Measurements from ENCODE around the gene GJD4.

The GJD4 gene

DNA sequence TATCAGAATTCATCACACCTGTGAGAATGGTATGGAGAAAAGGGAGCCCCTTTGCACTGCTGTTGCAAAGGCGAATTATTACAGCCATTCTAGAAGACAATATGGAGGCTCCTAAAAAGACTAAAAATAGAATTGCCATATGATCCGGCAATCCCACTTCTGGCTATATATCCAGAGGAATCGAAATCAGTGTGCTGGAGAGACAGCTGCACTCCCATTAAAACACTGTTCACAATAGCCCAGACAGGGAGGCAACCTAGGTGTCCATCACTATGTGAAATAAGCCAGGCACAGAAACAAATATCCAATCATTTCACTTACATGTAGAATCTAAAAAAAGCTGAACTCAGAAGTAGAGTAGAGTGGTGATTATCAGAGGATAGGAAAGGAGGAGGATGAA lies 26.0 kb upstream of the GJD4 start:
- TF ChIP-seq, protein P1, sequence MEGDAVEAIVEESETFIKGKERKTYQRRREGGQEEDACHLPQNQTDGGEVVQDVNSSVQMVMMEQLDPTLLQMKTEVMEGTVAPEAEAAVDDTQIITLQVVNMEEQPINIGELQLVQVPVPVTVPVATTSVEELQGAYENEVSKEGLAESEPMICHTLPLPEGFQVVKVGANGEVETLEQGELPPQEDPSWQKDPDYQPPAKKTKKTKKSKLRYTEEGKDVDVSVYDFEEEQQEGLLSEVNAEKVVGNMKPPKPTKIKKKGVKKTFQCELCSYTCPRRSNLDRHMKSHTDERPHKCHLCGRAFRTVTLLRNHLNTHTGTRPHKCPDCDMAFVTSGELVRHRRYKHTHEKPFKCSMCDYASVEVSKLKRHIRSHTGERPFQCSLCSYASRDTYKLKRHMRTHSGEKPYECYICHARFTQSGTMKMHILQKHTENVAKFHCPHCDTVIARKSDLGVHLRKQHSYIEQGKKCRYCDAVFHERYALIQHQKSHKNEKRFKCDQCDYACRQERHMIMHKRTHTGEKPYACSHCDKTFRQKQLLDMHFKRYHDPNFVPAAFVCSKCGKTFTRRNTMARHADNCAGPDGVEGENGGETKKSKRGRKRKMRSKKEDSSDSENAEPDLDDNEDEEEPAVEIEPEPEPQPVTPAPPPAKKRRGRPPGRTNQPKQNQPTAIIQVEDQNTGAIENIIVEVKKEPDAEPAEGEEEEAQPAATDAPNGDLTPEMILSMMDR (IDR thresholded peaks at IDR 0.05; ENCODE audit: low read depth, low read length) = no peak
- TF ChIP-seq MYC (IDR thresholded peaks at IDR 0.05; ENCODE audit: low read depth, low read length) (no peak), POLR2A (IDR thresholded peaks at IDR 0.05; ENCODE audit: extremely low read depth, insufficient read length) (no peak)
- TF ChIP-seq, protein P2, sequence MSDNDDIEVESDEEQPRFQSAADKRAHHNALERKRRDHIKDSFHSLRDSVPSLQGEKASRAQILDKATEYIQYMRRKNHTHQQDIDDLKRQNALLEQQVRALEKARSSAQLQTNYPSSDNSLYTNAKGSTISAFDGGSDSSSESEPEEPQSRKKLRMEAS (IDR thresholded peaks at IDR 0.05; ENCODE audit: low read depth, low read length) = no peak
- no peak overlapping the region for H3K4me3 ChIP-seq (ENCODE audit: low read depth, low read length)
- no peak for DNase-seq (ENCODE audit: low read depth)

DNA sequence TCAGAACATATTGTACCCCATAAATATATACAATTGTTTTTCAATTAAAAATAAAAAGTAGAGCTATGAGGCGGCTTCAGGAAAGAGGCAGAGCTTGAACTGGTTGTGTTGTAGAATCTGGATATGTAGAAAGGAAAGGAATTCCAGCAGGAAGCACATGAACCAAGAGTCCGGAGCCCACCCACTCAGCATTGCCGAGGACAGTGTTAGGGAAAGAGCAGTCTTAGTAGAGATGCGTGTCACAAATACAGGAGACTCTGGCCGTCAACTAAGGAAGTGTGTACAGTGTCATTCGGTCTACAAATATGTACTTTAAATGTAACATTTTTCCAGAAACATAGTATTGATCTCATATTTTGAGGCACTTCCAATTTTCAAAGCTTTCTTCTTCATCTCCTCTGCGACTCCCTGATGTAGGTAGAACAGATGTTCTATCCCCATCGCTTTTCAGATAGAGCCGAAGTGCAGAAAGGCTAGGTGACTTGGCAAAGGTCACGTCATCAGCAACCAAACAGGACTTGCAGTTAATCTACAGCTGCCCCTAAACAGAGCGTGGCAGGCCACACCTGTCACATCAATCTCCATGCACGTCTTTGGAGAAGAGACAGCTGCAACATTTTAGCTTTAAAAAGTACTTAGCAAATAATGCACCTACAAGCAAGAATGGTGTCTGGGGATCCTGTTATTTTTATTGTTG lies 25.3 kb upstream of the GJD4 start:
- no peak for DNase-seq (ENCODE audit: low read depth)
- TF ChIP-seq MYC (IDR thresholded peaks at IDR 0.05; ENCODE audit: low read depth, low read length) (no peak), POLR2A (IDR thresholded peaks at IDR 0.05; ENCODE audit: extremely low read depth, insufficient read length) (no peak)
- TF ChIP-seq, protein P2 (IDR thresholded peaks at IDR 0.05; ENCODE audit: low read depth, low read length) = no peak
- TF ChIP-seq, protein P1 (IDR thresholded peaks at IDR 0.05; ENCODE audit: low read depth, low read length) = no peak
- no peak overlapping the region for H3K4me3 ChIP-seq (ENCODE audit: low read depth, low read length)

DNA sequence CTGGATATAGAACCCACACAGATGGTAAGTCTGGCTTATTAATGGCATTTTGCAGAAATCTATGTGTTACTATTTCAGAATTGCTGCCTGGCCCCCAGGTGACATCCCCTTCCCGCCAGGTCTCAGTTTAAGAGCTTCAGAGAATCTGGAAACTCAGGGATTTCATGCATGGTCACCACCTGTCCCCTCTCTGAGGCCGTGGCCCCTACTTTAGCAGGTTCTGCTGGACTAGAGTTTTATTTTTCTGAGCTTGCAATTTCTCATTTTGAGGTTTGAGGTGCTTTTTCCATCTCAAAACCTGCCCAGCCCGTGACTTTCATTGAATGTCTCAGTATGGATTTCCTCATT lies 24.7 kb upstream of the GJD4 start:
- DNase-seq (ENCODE audit: low read depth) = no peak
- no peak overlapping the region for H3K4me3 ChIP-seq (ENCODE audit: low read depth, low read length)
- TF ChIP-seq POLR2A (IDR thresholded peaks at IDR 0.05; ENCODE audit: extremely low read depth, insufficient read length) (no peak), MYC (IDR thresholded peaks at IDR 0.05; ENCODE audit: low read depth, low read length) (no peak)
- TF ChIP-seq, protein P2 (IDR thresholded peaks at IDR 0.05; ENCODE audit: low read depth, low read length) = no peak
- TF ChIP-seq, protein P1 (IDR thresholded peaks at IDR 0.05; ENCODE audit: low read depth, low read length) = no peak

DNA sequence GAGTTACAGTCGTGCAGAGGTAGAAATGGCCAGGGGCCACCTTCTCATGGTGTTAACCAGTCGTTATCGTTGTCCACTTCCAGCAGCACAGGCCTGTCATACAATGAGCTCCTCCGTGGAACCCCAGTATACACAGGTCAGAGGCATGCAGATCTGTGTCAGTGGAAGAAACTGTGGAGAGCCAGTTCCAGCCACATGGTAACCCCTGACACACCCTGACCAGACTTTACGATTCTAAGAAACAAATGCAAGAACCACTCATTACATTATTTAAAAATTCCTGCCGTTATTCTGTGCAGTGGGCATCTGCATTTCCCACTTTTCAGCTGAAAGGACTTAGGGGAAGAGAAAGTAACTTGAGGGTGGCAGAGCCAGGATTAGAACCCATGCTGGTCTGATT lies 23.5 kb upstream of the GJD4 start:
- TF ChIP-seq, protein P2 (IDR thresholded peaks at IDR 0.05; ENCODE audit: low read depth, low read length) = no peak
- TF ChIP-seq POLR2A (IDR thresholded peaks at IDR 0.05; ENCODE audit: extremely low read depth, insufficient read length) = no peak
- TF ChIP-seq, protein P1 (IDR thresholded peaks at IDR 0.05; ENCODE audit: low read depth, low read length) = no peak
- TF ChIP-seq MYC (IDR thresholded peaks at IDR 0.05; ENCODE audit: low read depth, low read length) = no peak
- no peak overlapping the region for H3K4me3 ChIP-seq (ENCODE audit: low read depth, low read length)
- DNase-seq (ENCODE audit: low read depth) = no peak

DNA sequence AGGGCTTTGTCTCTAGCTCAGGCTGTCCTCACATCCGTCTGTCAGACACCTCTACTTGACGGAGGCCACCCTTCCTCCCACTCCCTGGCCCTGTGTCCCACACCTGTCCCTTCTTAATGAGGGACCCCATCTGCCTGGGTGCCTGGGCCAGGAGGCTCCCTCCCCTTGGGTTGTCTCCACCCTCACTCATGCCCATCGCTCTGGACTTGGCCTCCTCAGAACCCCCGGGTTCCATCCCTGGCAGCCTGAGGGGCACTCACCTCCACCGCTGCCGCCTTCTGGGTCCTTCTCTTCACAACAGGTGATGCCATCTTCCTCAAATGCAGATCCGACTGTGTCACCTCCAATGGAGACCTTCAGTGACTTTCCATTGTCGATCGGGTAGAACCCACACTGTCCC lies 20.2 kb upstream of the GJD4 start:
- TF ChIP-seq, protein P1 (IDR thresholded peaks at IDR 0.05; ENCODE audit: low read depth, low read length) = no peak
- TF ChIP-seq POLR2A (IDR thresholded peaks at IDR 0.05; ENCODE audit: extremely low read depth, insufficient read length) (no peak), MYC (IDR thresholded peaks at IDR 0.05; ENCODE audit: low read depth, low read length) (no peak)
- TF ChIP-seq, protein P2 (IDR thresholded peaks at IDR 0.05; ENCODE audit: low read depth, low read length) = no peak
- DNase-seq (ENCODE audit: low read depth) = no peak
- H3K4me3 ChIP-seq (ENCODE audit: low read depth, low read length) = no peak overlapping the region
